ENCODE data around the gene FOXF1.

The FOXF1 gene

DNA sequence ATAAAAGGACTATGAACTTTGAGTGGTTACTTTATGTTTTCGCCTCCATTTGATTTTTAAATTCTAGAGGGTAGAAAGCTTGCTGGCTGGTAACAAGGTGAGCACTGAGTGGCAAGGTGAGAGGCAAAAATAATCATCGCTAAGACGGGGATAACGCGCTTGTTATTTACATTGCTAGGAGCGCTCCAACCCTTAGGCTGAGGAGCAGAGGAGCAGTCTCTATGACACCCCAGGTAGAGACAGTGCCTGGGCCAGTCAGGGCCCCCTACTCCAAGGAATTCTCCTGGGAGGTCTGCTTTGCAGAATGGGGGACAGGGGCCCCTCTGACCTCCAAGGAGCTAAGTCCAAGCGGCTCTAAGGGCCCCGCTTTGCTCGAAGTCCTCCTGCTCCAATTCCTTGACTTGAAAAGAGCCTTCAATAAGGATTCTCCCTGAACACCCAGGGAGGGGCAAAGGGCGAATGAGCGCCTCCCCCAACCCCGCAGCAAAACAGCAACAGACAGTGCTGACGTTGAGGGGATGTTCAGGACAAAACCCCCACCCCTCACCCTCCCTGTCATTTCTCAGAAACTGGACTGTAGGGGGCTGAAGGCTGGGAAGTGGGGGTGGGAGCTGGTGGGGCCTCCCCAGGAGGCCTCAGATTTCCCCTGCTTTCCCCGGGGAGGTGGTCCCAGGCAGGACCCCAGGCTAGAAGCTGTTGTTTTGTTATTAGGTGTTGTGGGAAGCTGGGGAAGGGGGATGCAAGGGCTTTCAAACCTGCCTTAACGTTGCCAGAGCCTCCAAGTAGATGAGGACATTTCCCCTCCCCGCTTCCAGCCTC, 10.2 kb upstream of the FOXF1 start:
- H3K9me3 ChIP-seq (ENCODE audit: insufficient read depth, low read length): no peaks in the 10 kb centered on the region
- no peak overlapping the region for H3K4me3 ChIP-seq (ENCODE audit: insufficient read length, low read depth)
- peaks cover 5% of the 10 kb centered on the region for H3K4me1 ChIP-seq (ENCODE audit: insufficient read depth, insufficient read length)
- TF ChIP-seq ZNF274 (IDR thresholded peaks at IDR 0.05; ENCODE audit: low read depth, low read length) (no peak), SUZ12 (IDR thresholded peaks at IDR 0.05; ENCODE audit: extremely low read depth, insufficient read depth, insufficient read length) (peak; percentile 18), YY1 (IDR thresholded peaks at IDR 0.05; ENCODE audit: insufficient read depth, insufficient read length) (no peak)
- DNase-seq (ENCODE audit: low read depth, low spot score): no peak
- no peaks in the 10 kb centered on the region for H3K36me3 ChIP-seq (ENCODE audit: insufficient read depth, insufficient read length, low read length)
- peaks cover 98% of the 10 kb centered on the region for H3K27me3 ChIP-seq (ENCODE audit: insufficient read depth, insufficient read length)
- H3K9ac ChIP-seq (ENCODE audit: insufficient read length, low read depth): no peak overlapping the region

DNA sequence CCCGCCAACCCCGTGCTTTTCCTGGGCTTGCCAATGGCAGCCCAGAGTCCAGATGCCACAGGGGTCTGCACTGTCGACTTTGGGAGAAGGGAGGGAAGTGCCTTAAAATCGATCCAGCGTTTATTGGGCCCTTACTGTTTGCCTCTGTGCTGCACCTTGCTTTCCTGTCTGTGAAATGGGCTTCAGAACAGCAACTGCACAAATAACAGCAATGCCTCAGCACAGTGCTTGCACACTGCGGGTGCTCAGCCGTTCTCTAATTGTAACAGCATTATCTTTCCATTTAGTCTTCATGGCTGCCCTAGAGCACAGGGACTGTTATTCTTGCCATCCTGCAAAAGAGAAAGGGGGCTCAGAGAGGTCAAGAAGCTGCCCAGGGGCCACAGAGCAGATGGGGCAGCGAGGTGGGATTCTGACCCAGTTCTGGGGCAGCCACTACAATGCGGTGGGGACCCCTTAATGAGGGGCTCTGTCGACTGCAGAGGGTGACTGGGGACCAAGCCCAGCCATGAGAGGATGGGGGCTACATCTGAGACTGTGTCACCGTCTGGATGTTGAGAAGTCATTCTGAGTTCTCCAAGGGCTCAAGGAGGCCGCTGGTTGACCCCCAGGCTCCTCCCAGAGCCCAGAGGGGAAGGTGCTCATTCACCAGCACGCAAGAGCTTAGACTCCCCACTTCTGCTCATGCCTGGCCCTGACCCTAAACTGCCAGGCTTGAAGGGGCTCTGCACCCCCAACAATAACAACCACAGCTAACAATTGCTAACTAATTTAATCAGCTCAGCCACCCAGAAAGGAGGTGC, 9.4 kb upstream of the FOXF1 start:
- no peak overlapping the region for H3K4me3 ChIP-seq (ENCODE audit: insufficient read length, low read depth)
- peaks cover 98% of the 10 kb centered on the region for H3K27me3 ChIP-seq (ENCODE audit: insufficient read depth, insufficient read length)
- no peak overlapping the region for H3K9ac ChIP-seq (ENCODE audit: insufficient read length, low read depth)
- no peaks in the 10 kb centered on the region for H3K9me3 ChIP-seq (ENCODE audit: insufficient read depth, low read length)
- peaks cover 7% of the 10 kb centered on the region for H3K4me1 ChIP-seq (ENCODE audit: insufficient read depth, insufficient read length)
- peak; percentile 5 for TF ChIP-seq SUZ12 (IDR thresholded peaks at IDR 0.05; ENCODE audit: extremely low read depth, insufficient read depth, insufficient read length)
- no peak for TF ChIP-seq YY1 (IDR thresholded peaks at IDR 0.05; ENCODE audit: insufficient read depth, insufficient read length)
- H3K36me3 ChIP-seq (ENCODE audit: insufficient read depth, insufficient read length, low read length): no peaks in the 10 kb centered on the region
- no peak for DNase-seq (ENCODE audit: low read depth, low spot score)

- no peak for DNase-seq (ENCODE audit: low read depth, low spot score)
- peaks cover 98% of the 10 kb centered on the region for H3K27me3 ChIP-seq (ENCODE audit: insufficient read depth, insufficient read length)
- no peaks in the 10 kb centered on the region for H3K36me3 ChIP-seq (ENCODE audit: insufficient read depth, insufficient read length, low read length)
- no peak for TF ChIP-seq YY1 (IDR thresholded peaks at IDR 0.05; ENCODE audit: insufficient read depth, insufficient read length)
- TF ChIP-seq SUZ12 (IDR thresholded peaks at IDR 0.05; ENCODE audit: extremely low read depth, insufficient read depth, insufficient read length): no peak
- no peak for TF ChIP-seq ZNF274 (IDR thresholded peaks at IDR 0.05; ENCODE audit: low read depth, low read length)
- H3K4me1 ChIP-seq (ENCODE audit: insufficient read depth, insufficient read length): peaks cover 8% of the 10 kb centered on the region
- no peak overlapping the region for H3K9ac ChIP-seq (ENCODE audit: insufficient read length, low read depth)
- no peaks in the 10 kb centered on the region for H3K9me3 ChIP-seq (ENCODE audit: insufficient read depth, low read length)
- no peak overlapping the region for H3K4me3 ChIP-seq (ENCODE audit: insufficient read length, low read depth)
These were observed 8.1 kb upstream of the FOXF1 start for GRCh38 chr16:86501989-86502855.

DNA sequence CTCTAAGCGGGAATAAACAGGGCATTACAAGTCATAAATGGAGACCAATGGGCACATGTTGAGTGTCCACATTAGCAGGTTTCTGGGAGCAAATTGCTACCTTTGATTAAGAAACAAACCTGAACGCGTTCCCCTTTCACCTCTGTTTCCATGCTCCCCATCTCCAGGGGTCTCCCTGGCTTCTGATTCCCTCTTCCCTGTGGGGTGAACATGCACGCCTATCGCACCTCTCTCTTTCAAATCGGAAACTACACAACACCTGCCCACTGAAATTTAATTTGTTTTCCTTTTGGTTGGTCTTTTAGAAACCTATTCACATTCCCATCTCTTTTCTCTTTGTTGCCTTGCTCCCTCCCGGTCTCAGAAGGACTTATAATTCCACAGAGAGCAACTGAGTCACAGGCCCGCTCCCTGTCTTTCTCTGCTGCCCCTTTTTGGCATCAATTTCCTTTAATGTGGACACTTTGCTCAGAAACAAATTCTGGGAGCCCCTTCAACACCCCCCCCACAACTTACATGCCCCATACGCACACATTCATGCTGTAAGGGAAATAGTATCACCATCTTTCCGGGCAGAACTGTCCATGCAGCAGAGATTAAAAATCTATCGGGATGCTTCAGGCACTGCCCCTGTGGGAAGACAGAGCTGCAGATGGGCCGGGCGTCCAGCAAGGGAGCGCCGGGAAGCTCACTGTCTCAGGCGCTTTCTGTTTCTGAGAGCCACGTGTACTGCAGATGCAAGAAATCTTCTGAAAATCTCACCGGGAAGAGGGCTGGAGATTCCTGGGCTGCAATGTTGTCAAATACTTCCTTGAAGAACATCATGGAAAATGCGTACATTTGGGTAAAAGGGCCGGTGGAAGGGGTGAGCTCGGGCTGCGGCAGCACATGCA, 7.2 kb upstream of the FOXF1 start:
- no peak for DNase-seq (ENCODE audit: low read depth, low spot score)

GRCh38 chr16:86503830-86504229, 6.5 kb upstream of the FOXF1 start:
- no peak for DNase-seq (ENCODE audit: low read depth, low spot score)
- Histone ChIP-seq H3K4me1 (ENCODE audit: insufficient read depth, insufficient read length) (peaks cover 19% of the 10 kb centered on the region), H3K4me3 (ENCODE audit: insufficient read length, low read depth) (no peak overlapping the region), H3K9ac (ENCODE audit: insufficient read length, low read depth) (no peak overlapping the region), H3K27me3 (ENCODE audit: insufficient read depth, insufficient read length) (peaks cover 100% of the 10 kb centered on the region), H3K9me3 (ENCODE audit: insufficient read depth, low read length) (no peaks in the 10 kb centered on the region), H3K36me3 (ENCODE audit: insufficient read depth, insufficient read length, low read length) (no peaks in the 10 kb centered on the region)
- no peak for TF ChIP-seq YY1 (IDR thresholded peaks at IDR 0.05; ENCODE audit: insufficient read depth, insufficient read length)
- TF ChIP-seq SUZ12 (IDR thresholded peaks at IDR 0.05; ENCODE audit: extremely low read depth, insufficient read depth, insufficient read length): no peak
- TF ChIP-seq ZNF274 (IDR thresholded peaks at IDR 0.05; ENCODE audit: low read depth, low read length): no peak

More for the DNA sequence above, 7.2 kb upstream of the FOXF1 start:
- H3K36me3 ChIP-seq (ENCODE audit: insufficient read depth, insufficient read length, low read length): no peaks in the 10 kb centered on the region
- no peak overlapping the region for H3K9ac ChIP-seq (ENCODE audit: insufficient read length, low read depth)
- peak; percentile 65 for TF ChIP-seq SUZ12 (IDR thresholded peaks at IDR 0.05; ENCODE audit: extremely low read depth, insufficient read depth, insufficient read length)
- no peak for TF ChIP-seq YY1 (IDR thresholded peaks at IDR 0.05; ENCODE audit: insufficient read depth, insufficient read length)
- no peaks in the 10 kb centered on the region for H3K9me3 ChIP-seq (ENCODE audit: insufficient read depth, low read length)
- peaks cover 100% of the 10 kb centered on the region for H3K27me3 ChIP-seq (ENCODE audit: insufficient read depth, insufficient read length)
- H3K4me1 ChIP-seq (ENCODE audit: insufficient read depth, insufficient read length): peaks cover 17% of the 10 kb centered on the region
- H3K4me3 ChIP-seq (ENCODE audit: insufficient read length, low read depth): no peak overlapping the region

Data from NT2/D1 (cell line).